ENCODE data around the gene TMEM221.

TMEM221 gene

GRCh38 chr19:17447704-17448130 lies 751 bp downstream of the TMEM221 start:
- no peak for DNase-seq (ENCODE audit: insufficient read length, low spot score)
- no peak for FAIRE-seq

DNA sequence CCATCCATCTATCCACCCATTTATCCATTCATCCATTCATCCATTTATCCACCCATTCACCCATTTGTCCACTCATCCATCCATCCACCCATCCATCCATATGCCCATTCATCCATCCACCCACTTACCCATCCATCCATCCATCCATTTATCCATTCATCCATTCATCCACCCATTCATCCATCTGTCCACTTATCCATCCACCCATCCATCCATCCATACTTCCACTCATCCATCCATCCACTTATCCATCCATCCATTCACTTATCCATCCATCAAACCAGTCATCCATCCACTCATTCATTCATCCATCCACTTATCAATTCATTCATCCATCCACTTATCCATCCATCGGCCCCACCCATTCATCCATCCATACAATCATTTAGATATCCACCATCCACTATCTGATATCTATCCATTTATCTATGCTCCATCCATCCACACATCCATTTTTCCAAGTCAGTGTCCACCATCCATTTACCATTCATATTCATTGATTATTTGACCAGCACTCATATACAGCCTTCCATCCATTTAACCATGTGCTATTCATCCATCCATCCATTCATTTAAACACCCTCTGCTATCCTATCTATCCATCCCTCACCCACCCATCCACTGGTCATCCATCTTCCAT lies 2.8 kb downstream of the TMEM221 start:
- no peak for FAIRE-seq
- no peak for DNase-seq (ENCODE audit: insufficient read length, low spot score)

DNA sequence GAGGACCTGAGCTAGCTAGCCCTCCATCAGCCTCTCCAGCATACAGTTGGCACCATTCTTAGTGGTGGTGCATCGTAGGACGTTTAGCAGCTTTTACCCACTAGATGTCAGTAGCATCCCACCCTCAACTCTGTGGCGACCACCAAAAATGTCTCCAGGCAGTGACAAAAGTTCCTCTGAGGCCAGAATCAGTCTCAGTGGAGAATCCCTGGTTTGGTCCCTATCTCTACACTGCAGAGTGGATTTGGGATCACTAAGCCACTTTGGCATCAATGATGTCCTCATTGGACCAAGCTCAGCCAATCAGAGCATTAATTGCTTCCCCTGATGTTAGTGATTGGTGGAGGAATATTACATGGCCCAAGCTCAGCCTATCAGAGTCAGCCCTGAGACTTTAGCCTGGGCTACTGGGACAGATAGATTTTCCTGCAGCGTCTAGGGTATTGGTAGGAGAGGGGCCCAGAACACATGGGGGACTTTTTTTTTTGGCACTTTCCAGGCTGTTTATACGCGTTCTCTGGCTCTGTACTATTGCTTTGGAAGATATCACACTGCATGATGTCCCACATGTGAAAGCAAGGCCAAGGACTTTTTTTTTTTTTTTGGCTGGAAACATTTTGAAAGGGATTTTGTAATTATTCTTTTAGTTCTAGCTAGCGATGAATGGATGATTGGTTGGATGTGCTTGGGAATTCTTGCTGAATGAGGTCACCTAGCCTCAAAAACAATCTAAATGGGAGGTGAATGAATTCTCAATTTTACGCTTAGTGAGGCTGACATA lies 7.0 kb downstream of the TMEM221 start:
- FAIRE-seq = no peak
- DNase-seq (ENCODE audit: insufficient read length, low spot score) = no peak

GRCh38 chr19:17436874-17437267 lies 11.6 kb downstream of the TMEM221 start:
- no peak for DNase-seq (ENCODE audit: insufficient read length, low spot score)
- no peak for FAIRE-seq

GRCh38 chr19:17436094-17436873 lies 12.2 kb downstream of the TMEM221 start:
- DNase-seq (ENCODE audit: insufficient read length, low spot score) = no peak
- FAIRE-seq = no peak

GRCh38 chr19:17435218-17435617 lies 13.2 kb downstream of the TMEM221 start:
- DNase-seq (ENCODE audit: insufficient read length, low spot score) = no peak
- no peak for FAIRE-seq

GRCh38 chr19:17431417-17431816 lies 17.1 kb downstream of the TMEM221 start:
- FAIRE-seq = no peak

GRCh38 chr19:17429641-17430113 lies 18.8 kb downstream of the TMEM221 start:
- FAIRE-seq (no peak), DNase-seq (ENCODE audit: insufficient read length, low spot score) (no peak)

More at GRCh38 chr19:17431417-17431816, 17.1 kb downstream of the TMEM221 start:
- no peak for DNase-seq (ENCODE audit: insufficient read length, low spot score)

DNA sequence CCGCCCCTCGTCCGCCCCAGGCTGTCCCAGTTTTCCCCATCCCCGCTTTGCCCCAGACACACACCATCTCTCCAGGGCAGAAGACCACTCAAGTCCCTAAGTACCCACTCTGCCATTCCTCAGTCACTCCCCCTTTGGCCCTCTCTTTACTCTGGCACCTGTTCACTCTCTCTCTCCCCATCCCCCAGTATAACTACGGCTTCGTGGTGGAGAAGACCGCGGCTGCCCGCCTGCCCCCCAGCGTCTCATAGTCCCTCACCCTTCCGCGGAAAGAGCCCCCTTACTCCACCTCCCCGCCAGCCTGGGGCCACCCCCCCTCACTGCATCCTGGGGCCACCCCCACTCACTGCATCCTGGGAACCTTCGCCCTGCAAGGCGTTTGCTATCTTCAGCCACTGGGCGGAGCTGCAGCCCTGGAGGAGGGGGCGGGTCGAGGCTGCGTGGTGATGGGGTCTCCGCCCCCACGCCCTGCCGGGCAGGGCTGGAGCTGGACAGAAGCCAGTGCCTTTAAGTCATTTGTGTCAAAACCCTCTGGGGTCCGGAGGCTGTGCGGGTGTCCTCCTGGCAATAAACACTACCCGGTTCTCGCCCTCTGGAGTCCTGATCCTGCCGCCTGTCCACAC lies 23.6 kb downstream of the TMEM221 start:
- FAIRE-seq (no peak), DNase-seq (ENCODE audit: insufficient read length, low spot score) (no peak)

GRCh38 chr19:17423429-17424208 lies 24.8 kb downstream of the TMEM221 start:
- FAIRE-seq = no peak
- DNase-seq (ENCODE audit: insufficient read length, low spot score) = no peak

- DNase-seq (ENCODE audit: insufficient read length, low spot score) (no peak), FAIRE-seq (no peak)
Observed at GRCh38 chr19:17421942-17422341, 26.5 kb downstream of the TMEM221 start.

DNA sequence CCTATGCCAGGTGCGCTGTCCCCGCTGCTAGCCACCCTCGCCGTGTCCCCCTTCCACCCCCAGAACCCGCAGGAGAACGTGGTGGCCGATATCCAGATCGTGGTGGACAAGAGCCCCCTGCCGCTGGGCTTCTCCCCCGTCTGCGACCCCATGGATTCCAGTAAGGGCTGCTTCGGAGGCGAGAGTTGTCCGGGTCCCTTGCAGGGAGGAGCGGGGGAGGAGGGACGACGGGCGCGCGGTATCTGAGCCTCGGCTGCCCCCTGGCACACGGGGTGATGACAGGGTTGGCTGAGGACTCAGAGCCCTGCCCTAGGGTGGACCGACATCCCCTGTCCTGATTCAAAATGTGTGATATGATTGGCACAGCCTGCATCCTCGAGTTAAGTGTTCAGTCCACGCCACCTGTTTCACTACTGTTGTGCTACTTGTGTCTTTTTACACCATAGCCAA lies 28.0 kb downstream of the TMEM221 start:
- DNase-seq (ENCODE audit: insufficient read length, low spot score) (no peak), FAIRE-seq (peak; percentile 56)

DNA sequence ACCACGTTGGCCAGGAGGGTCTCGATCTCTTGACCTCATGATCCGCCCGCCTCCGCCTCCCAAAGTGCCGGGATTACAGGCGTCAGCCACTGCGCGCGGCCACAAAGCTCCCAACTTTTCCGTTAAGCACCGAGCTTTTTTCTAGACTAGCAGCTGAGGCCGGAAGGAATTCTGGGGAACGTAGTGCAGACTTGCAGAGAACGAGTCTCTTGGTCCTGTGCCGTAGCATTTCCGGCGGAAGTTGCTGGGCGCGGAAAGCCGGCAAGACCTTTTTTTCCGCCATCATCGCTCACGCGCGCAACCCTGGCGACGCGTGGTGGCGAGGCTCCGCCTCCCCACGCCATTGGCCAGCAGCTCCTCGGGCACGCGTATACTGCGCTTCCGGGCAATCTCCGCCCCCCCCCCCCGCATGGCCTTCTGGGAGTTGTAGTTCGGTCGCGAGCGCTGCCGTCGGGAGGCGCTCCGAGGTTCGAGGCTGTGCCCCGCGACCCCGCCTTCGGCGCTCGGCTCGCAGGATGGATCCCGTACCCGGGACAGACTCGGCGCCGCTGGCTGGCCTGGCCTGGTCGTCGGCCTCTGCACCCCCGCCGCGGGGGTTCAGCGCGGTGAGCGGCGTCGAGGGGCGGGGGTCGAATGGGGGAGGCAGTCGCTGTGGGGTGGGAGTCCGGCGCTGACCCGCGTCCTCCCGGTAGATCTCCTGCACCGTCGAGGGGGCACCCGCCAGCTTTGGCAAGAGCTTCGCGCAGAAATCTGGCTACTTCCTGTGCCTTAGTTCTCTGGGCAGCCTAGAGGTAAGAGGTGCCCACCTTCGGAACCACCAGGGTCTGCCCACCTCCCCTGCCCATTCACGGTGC lies 28.6 kb downstream of the TMEM221 start, which contains the start of gene MVB12A:
Gene MVB12A, plus strand, starts transcription at position 427 of the 854 bp plus-strand sequence. Its CDS starts 89 bp downstream, at position 516.
- DNase-seq (ENCODE audit: insufficient read length, low spot score) (peak; percentile 96), FAIRE-seq (peak; percentile 97)

DNA sequence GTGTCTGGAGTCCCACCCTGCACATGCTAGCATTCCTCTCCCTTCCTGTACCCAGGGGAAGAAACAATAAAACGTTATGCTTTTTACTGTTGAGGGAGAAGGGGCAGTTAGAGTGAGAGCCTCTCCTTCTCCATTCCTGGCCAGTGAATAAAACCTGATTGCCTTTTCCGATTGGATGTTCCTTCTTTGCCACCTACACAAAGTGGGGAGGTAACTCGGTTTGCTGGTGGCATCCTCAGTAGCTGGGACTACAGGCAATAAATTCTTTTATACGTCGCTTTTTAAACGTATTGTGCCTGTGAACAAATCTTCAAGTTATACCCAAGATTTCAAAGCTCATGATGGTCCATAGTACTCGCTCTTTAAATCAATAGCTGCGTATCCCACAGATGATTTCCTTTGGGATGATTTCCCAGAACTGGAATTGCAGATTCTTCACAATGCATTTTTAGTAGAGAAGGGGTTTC lies 29.3 kb downstream of the TMEM221 start:
- no peak for FAIRE-seq
- DNase-seq (ENCODE audit: insufficient read length, low spot score) = no peak

- FAIRE-seq (no peak), DNase-seq (ENCODE audit: insufficient read length, low spot score) (no peak)
Observed at GRCh38 chr19:17418710-17419109, 29.8 kb downstream of the TMEM221 start.

GRCh38 chr19:17415121-17415520 lies 33.3 kb downstream of the TMEM221 start:
- no peak for DNase-seq (ENCODE audit: insufficient read length, low spot score)
- FAIRE-seq = no peak

DNA sequence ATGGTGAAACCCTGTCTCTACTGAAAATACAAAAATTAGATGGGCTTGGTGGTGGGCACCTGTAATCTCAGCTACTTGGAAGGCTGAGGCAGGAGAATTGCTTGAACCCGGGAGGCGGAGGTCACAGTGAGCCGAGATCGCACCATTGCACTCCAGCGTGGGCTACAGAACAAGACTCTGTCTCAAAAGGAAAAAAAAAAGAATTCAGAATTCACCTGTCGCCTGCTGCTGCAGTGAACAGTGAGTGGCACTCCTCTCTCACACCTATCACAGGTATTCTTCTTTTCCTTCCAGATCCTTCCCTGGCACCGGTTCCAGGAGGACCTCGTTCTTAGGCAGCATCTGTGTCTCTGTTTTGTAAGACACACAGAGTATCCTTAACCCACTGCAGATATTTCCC lies 34.4 kb downstream of the TMEM221 start:
- DNase-seq (ENCODE audit: insufficient read length, low spot score) (no peak), FAIRE-seq (no peak)

GRCh38 chr19:17411801-17412200 lies 36.7 kb downstream of the TMEM221 start:
- DNase-seq (ENCODE audit: insufficient read length, low spot score) (no peak), FAIRE-seq (no peak)

DNA sequence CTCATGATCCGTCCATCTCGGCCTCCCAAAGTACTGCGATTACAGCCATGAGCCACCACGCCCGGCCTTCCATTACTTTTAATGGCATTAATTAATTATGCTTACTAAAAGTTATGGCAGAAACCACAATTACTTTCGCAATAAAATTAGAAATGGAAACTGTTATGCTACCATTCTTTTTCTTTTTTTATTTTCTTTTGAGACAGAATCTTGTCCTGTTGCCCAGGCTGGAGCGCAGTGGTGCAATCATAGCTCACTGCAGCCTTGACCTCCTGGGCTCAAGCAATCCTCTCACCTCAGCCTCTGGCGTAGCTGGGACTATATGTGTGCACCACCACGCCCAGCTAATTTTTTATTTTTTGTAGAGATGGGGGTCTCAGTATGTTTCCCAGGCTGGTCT lies 38.5 kb downstream of the TMEM221 start:
- no peak for FAIRE-seq

More for the DNA sequence above, 38.5 kb downstream of the TMEM221 start:
- DNase-seq (ENCODE audit: insufficient read length, low spot score) = no peak
